ENCODE results near the gene ESYT1. TPM values are rescaled to one million over a fixed set of nuclear protein-coding genes. Genes with fewer than 3 reads are reported as not detected.

The ESYT1 gene
- total and polyA plus RNA-seq, 2 experiments from 2014 or later, result 40.0 to 52.3 TPM

DNA sequence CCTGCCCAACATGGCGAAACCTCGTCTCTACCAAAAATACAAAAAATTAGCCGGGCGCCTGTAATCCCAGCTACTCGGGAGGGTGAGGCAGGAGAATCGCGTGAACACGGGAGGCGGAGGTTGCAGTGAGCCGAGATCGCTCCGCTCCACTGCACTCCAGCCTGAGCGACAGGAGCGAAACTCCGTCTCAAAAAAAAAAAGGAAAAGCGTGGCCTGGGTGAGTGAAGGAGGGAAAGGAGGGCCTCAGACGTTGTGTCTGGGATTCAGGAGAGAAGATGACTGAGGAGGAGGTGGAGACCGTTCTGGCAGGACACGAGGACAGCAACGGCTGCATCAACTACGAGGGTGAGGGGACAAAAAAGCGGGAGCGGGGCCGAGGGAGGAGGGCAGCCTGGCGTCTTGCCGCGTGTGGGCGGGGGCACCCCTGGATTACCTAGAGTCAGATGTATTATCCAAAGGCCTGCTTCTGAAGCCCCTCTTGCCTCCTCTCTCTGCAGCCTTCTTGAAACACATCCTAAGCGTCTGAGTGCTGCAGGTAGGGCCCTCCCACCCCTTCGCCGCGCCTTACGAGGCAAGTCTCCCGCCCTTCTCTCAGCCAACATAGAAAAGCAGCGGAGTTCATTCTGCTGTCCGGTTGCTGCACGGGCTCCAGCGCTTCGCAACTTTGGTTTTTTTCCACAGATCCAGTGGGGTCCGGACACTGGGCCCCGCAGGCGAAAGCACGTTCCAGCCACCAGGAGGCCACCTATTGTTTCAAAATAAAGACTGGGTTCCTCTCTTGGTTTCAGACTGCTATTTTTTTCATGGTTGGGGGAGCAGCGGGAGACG is 29.3 kb downstream of the ESYT1 start:
- Histone ChIP-seq H3K27me3 (no peaks in the 10 kb centered on the region), H3K27ac (peak overlapping the region; percentile 99), H3K9me2 (replicated peaks; ENCODE audit: insufficient read depth) (no peaks in the 10 kb centered on the region), H3K4me3 (peak overlapping the region; percentile 11), H3K9me3 (ENCODE audit: low read depth) (no peaks in the 10 kb centered on the region), H3K79me2 (peaks cover 50% of the 10 kb centered on the region), H3K4me1 (ENCODE audit: insufficient read depth) (peaks cover 38% of the 10 kb centered on the region), H2AFZ (peak overlapping the region; percentile 39), H3K36me3 (replicated peaks; ENCODE audit: insufficient read depth, low read depth) (no peaks in the 10 kb centered on the region), H4K20me1 (ENCODE audit: insufficient read depth, poor library complexity, severe bottlenecking) (peaks cover 28% of the 10 kb centered on the region), H3K4me2 (peak overlapping the region; percentile 88)
- DNase-seq (ENCODE audit: low spot score), result peak; percentile 87
- WGBS (ENCODE audit: low lambda C conversion rate, missing lambda C conversion rate), result 15% methylated on average over 39 of the region's 45 CpGs
- TF ChIP-seq EZH2phosphoT487 (IDR thresholded peaks at IDR 0.05; ENCODE audit: low read depth, severe bottlenecking, unreplicated experiment) (no peak), EZH2 (IDR thresholded peaks at IDR 0.05; ENCODE audit: borderline replicate concordance) (no peak)
- TF ChIP-seq, protein P1, sequence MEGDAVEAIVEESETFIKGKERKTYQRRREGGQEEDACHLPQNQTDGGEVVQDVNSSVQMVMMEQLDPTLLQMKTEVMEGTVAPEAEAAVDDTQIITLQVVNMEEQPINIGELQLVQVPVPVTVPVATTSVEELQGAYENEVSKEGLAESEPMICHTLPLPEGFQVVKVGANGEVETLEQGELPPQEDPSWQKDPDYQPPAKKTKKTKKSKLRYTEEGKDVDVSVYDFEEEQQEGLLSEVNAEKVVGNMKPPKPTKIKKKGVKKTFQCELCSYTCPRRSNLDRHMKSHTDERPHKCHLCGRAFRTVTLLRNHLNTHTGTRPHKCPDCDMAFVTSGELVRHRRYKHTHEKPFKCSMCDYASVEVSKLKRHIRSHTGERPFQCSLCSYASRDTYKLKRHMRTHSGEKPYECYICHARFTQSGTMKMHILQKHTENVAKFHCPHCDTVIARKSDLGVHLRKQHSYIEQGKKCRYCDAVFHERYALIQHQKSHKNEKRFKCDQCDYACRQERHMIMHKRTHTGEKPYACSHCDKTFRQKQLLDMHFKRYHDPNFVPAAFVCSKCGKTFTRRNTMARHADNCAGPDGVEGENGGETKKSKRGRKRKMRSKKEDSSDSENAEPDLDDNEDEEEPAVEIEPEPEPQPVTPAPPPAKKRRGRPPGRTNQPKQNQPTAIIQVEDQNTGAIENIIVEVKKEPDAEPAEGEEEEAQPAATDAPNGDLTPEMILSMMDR (IDR thresholded peaks at IDR 0.05; ENCODE audit: poor library complexity), result peak; percentile 72

DNA sequence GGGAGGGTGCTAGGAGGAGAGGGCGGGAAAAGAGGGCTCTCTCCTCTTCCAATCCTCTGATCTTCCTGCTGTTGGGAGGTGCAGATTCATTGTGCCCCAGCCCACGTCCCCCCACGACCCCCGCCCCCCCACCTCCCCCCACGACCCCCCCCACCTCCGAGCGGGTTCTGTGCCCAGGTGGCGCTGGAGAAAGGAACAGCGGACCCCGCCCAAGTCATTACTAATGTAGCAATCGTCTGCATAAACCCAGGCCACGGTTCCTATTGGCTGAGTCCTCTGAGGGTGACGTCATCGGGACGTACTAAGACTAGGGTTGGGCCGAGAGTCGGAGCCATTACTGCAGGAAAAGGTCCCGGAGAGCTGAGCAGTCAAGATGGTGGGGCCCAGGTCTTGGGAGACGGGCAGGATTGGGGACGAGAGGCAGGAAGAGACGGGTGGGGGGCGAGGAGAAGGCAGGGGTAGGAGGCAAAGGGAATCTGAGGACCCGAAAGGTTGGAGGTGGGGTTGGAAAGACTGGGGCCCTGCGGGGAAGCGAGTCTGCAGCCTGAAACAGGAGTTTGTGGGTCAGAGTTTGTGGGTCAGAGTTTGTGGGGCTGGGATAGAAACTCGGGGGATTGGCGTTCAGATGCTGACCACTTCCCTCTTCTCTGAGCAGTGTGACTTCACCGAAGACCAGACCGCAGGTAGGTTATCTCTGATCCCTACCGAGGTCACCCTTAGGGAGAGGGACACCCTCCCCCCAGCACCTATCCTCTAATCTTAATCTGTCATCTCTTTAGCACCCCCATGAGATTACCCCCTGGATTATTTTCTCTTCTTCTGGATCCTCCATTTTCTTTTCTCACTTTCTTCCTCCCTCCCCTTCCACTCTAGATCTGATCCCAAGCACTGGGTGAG is 30.2 kb downstream of the ESYT1 start, which contains the start of gene MYL6:
TSS of gene MYL6 (plus strand) at position 331 of the 897 bp plus-strand sequence. CDS start at position 374, 43 bp downstream.
- TF ChIP-seq, protein P1 (IDR thresholded peaks at IDR 0.05; ENCODE audit: poor library complexity), result no peak
- TF ChIP-seq EZH2phosphoT487 (IDR thresholded peaks at IDR 0.05; ENCODE audit: low read depth, severe bottlenecking, unreplicated experiment) (no peak), EZH2 (IDR thresholded peaks at IDR 0.05; ENCODE audit: borderline replicate concordance) (no peak)
- Histone ChIP-seq H3K9me3 (ENCODE audit: low read depth) (no peaks in the 10 kb centered on the region), H4K20me1 (ENCODE audit: insufficient read depth, poor library complexity, severe bottlenecking) (peaks cover 29% of the 10 kb centered on the region), H3K36me3 (replicated peaks; ENCODE audit: insufficient read depth, low read depth) (no peaks in the 10 kb centered on the region), H3K27me3 (no peaks in the 10 kb centered on the region), H3K4me2 (peak within 1 kb of the TSS; percentile 88), H3K4me1 (ENCODE audit: insufficient read depth) (peaks cover 34% of the 10 kb centered on the region), H3K4me3 (peak within 1 kb of the TSS; percentile 81), H3K9me2 (replicated peaks; ENCODE audit: insufficient read depth) (no peaks in the 10 kb centered on the region), H3K79me2 (peaks cover 43% of the 10 kb centered on the region), H3K27ac (peak within 1 kb of the TSS; percentile 99), H2AFZ (peak within 1 kb of the TSS; percentile 39)
- peak; percentile 100 for DNase-seq (ENCODE audit: low spot score)
- WGBS (ENCODE audit: low lambda C conversion rate, missing lambda C conversion rate), result 1% methylated on average over 24 of the region's 30 CpGs

DNA sequence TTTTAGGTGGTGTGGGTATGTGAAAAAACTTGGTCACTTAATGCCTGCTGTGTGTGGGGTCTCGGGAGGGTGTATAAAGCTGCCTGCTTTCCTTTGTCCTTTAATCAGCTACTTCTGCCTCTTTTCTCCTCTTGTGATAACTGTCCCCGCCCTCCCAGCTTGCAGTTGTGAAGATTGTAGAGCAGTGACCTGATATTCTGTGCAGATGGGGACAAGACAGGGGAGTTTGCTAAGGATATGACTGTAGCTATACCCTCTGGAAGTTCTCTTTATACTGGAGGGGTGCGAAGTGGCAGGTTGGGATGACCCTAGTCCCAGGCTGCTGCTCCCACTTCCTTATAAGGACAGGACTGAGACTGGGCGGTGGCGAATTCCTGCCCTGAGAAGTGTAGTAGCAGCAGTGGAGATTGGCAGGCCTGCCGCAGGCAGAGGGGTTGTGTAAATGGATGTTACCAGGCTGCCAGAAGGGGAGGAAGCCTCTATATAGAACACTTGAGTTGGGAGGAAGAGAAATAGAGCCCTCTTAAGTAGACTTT is 30.9 kb downstream of the ESYT1 start:
- DNase-seq (ENCODE audit: low spot score), result peak; percentile 78
- Histone ChIP-seq H3K4me2 (peak overlapping the region; percentile 88), H2AFZ (no peak overlapping the region), H3K4me3 (peak overlapping the region; percentile 81), H3K79me2 (peaks cover 36% of the 10 kb centered on the region), H3K4me1 (ENCODE audit: insufficient read depth) (peaks cover 30% of the 10 kb centered on the region), H3K9me3 (ENCODE audit: low read depth) (no peaks in the 10 kb centered on the region), H3K9me2 (replicated peaks; ENCODE audit: insufficient read depth) (no peaks in the 10 kb centered on the region), H3K27me3 (no peaks in the 10 kb centered on the region), H3K36me3 (replicated peaks; ENCODE audit: insufficient read depth, low read depth) (no peaks in the 10 kb centered on the region), H3K27ac (peak overlapping the region; percentile 99), H4K20me1 (ENCODE audit: insufficient read depth, poor library complexity, severe bottlenecking) (peaks cover 29% of the 10 kb centered on the region)
- WGBS (ENCODE audit: low lambda C conversion rate, missing lambda C conversion rate), result 3% methylated on average over 6 of the region's 6 CpGs
- TF ChIP-seq, protein P1 (IDR thresholded peaks at IDR 0.05; ENCODE audit: poor library complexity), result no peak
- TF ChIP-seq EZH2phosphoT487 (IDR thresholded peaks at IDR 0.05; ENCODE audit: low read depth, severe bottlenecking, unreplicated experiment) (no peak), EZH2 (IDR thresholded peaks at IDR 0.05; ENCODE audit: borderline replicate concordance) (no peak)
